Peyer's patch (tissue), 4 donors: ENCODE results near the gene GSTP1. TPM values are rescaled to one million over a fixed set of nuclear protein-coding genes. Genes with fewer than 3 reads are reported as not detected.

Experiments
- DNase-seq, 3 donors: peaks; one replicate each; pipeline ENCODE4 v3.0.0-alpha.2; 2017 to 2019
- H3K27ac ChIP-seq, 4 donors: fragments of 200-600 bp; sonication (generic); one replicate each; pipeline ENCODE4 v1.5.1; 2016 to 2019
- H3K27me3 ChIP-seq, 2 donors: fragments of 200-600 bp; sonication (generic); one replicate each; pipeline ENCODE4 v1.5.1; 2019
- H3K36me3 ChIP-seq, 3 donors: fragments of 200-600 bp; sonication (generic); one replicate each; pipeline ENCODE4 v1.5.1; 2016 to 2019
- H3K4me1 ChIP-seq, 4 donors: fragments of 200-600 bp; sonication (generic); one replicate each; pipeline ENCODE4 v1.5.1; 2016 to 2019
- H3K4me3 ChIP-seq, 4 donors: fragments of 200-600 bp; sonication (generic); 1 replicate in 3 of 4; 2 replicates in 1 of 4; pipeline ENCODE4 v1.5.1; 2016 to 2019; ENCODE audit warnings: mild to moderate bottlenecking in 1 of 4
- H3K9me3 ChIP-seq, 4 donors: fragments of 200-600 bp; sonication (generic); one replicate each; pipeline ENCODE4 v1.5.1; 2016 to 2019; ENCODE audit warnings: mild to moderate bottlenecking in 1 of 4
- CTCF ChIP-seq, 6 experiments: fragments of 450-650 bp in 4 of 6; fragments of 200-600 bp in 2 of 6; sonication (generic) in 1 of 6; IDR thresholded peaks; one replicate each; pipeline ENCODE4 v1.5.1; 2017 to 2019; ENCODE audit warnings: antibody characterized with exemption in 6 of 6, mild to moderate bottlenecking in 3 of 6, moderate library complexity in 1 of 6
- POLR2A ChIP-seq, 2 donors: fragments of 450-650 bp; IDR thresholded peaks; one replicate each; pipeline ENCODE4 v1.5.1; 2017; ENCODE audit warnings: antibody characterized with exemption in 2 of 2, mild to moderate bottlenecking in 2 of 2, moderate library complexity in 2 of 2
- total RNA-seq, 4 donors: library from RNA; depleted of rRNA; stranded (reverse); fragments of >200 nt; gene quantifications; one replicate each; pipeline ENCODE4 v1.1.0, GENCODE V29; 2016

The GSTP1 gene
- total RNA-seq, 4 donors from 2014 or later: 237 to 451 (median 419) TPM

- Histone ChIP-seq H3K27ac (peak overlapping the region in 3 of 4 donors; percentile 90 to 100 (median 100)), H3K27me3 (no peaks in the 10 kb centered on the region), H3K4me3 (peak overlapping the region in 1 of 4 donors; percentile 64), H3K4me1 (peaks cover 5 to 46% (median 9%) of the 10 kb centered on the region in 4 donors), H3K36me3 (no peaks in the 10 kb centered on the region), H3K9me3 (no peaks in the 10 kb centered on the region)
- peak in 2 of 3 donors; percentile 85 to 88 for DNase-seq
- TF ChIP-seq CTCF (IDR thresholded peaks at IDR 0.05) (no peak), POLR2A (IDR thresholded peaks at IDR 0.05) (peak; percentile 37 to 42)
Observed at GRCh38 chr11:67632175-67632981, 48.8 kb downstream of the GSTP1 start.

GRCh38 chr11:67632982-67633755 is 49.6 kb downstream of the GSTP1 start:
- Histone ChIP-seq H3K36me3 (no peaks in the 10 kb centered on the region), H3K4me1 (peaks cover 5 to 46% (median 9%) of the 10 kb centered on the region in 4 donors), H3K27me3 (no peaks in the 10 kb centered on the region), H3K27ac (peak overlapping the region in 3 of 4 donors; percentile 90 to 100 (median 100)), H3K9me3 (no peaks in the 10 kb centered on the region), H3K4me3 (peak overlapping the region in 1 of 4 donors; percentile 64)
- TF ChIP-seq CTCF (IDR thresholded peaks at IDR 0.05) (no peak), POLR2A (IDR thresholded peaks at IDR 0.05) (no peak)
- peak in 1 of 3 donors; percentile 54 for DNase-seq

- Histone ChIP-seq H3K4me3 (peak overlapping the region in 1 of 4 donors; percentile 64), H3K27ac (peak overlapping the region in 3 of 4 donors; percentile 90 to 100 (median 100))
- peak in 1 of 3 donors; percentile 83 for DNase-seq
Observed at GRCh38 chr11:67633758-67634365, 50.2 kb downstream of the GSTP1 start.

GRCh38 chr11:67634366-67635230 is 51.0 kb downstream of the GSTP1 start:
- no peaks in the 10 kb centered on the region for H3K9me3 ChIP-seq
- H3K36me3 ChIP-seq: no peaks in the 10 kb centered on the region
- H3K4me1 ChIP-seq: peaks cover 5 to 40% (median 9%) of the 10 kb centered on the region in 4 donors
- peak overlapping the region in 1 of 4 donors; percentile 22 for H3K4me3 ChIP-seq
- peak in 2 of 3 donors; percentile 84 to 93 for DNase-seq
- TF ChIP-seq CTCF (IDR thresholded peaks at IDR 0.05) (no peak), POLR2A (IDR thresholded peaks at IDR 0.05) (peak; percentile 21 to 43)
- H3K27ac ChIP-seq: peak overlapping the region in 3 of 4 donors; percentile 90 to 100 (median 100)
- H3K27me3 ChIP-seq: no peaks in the 10 kb centered on the region

More at GRCh38 chr11:67633758-67634365, 50.2 kb downstream of the GSTP1 start:
- H3K4me1 ChIP-seq: peaks cover 5 to 42% (median 9%) of the 10 kb centered on the region in 4 donors
- no peaks in the 10 kb centered on the region for H3K27me3 ChIP-seq
- TF ChIP-seq POLR2A (IDR thresholded peaks at IDR 0.05): no peak
- no peak for TF ChIP-seq CTCF (IDR thresholded peaks at IDR 0.05)
- H3K36me3 ChIP-seq: no peaks in the 10 kb centered on the region
- H3K9me3 ChIP-seq: no peaks in the 10 kb centered on the region

GRCh38 chr11:67635231-67635521 is 51.6 kb downstream of the GSTP1 start:
- H3K27ac ChIP-seq: peak overlapping the region in 3 of 4 donors; percentile 41 to 100 (median 100)
- no peaks in the 10 kb centered on the region for H3K27me3 ChIP-seq
- no peaks in the 10 kb centered on the region for H3K9me3 ChIP-seq
- no peak for DNase-seq
- peaks cover 5 to 40% (median 9%) of the 10 kb centered on the region in 4 donors for H3K4me1 ChIP-seq
- no peaks in the 10 kb centered on the region for H3K36me3 ChIP-seq
- no peak for TF ChIP-seq CTCF (IDR thresholded peaks at IDR 0.05)
- no peak for TF ChIP-seq POLR2A (IDR thresholded peaks at IDR 0.05)
- H3K4me3 ChIP-seq: no peak overlapping the region
